Measurements from ENCODE around the gene GBF1. TPM values are rescaled to one million over a fixed set of nuclear protein-coding genes. Genes with fewer than 3 reads are reported as not detected.

GBF1 gene
- total RNA-seq, 1 donor: 52.1 TPM

DNA sequence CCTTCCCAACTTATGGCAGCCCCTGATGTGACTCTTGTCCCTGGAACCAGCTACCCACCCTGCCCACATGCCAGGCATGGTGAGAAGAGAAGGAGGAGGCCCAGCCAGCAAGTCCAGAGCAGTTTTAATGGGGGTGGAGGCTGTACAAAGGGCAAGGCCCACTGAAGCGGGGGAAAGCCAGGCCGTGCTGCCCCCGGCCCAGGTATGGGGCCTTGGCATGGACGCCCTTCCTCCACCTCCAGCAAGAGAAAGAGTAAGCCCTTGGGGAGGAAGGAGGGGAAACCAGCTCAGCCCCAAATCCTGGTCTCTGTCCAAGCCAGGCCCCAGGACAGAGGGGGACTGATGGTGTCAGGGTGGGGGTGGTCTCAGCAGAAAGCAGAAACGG, 157.2 kb downstream of the GBF1 start:
- no peak for TF ChIP-seq CTCF (IDR thresholded peaks at IDR 0.05; ENCODE audit: insufficient read depth, low read length)
- no peak overlapping the region for H3K4me3 ChIP-seq (ENCODE audit: low read depth, low read length)
- no peak for DNase-seq (ENCODE audit: low read depth)

- no peak for TF ChIP-seq CTCF (IDR thresholded peaks at IDR 0.05; ENCODE audit: insufficient read depth, low read length)
- no peak for DNase-seq (ENCODE audit: low read depth)
- no peak overlapping the region for H3K4me3 ChIP-seq (ENCODE audit: low read depth, low read length)
These were observed 157.8 kb downstream of the GBF1 start for GRCh38 chr10:102403115-102403514.

DNA sequence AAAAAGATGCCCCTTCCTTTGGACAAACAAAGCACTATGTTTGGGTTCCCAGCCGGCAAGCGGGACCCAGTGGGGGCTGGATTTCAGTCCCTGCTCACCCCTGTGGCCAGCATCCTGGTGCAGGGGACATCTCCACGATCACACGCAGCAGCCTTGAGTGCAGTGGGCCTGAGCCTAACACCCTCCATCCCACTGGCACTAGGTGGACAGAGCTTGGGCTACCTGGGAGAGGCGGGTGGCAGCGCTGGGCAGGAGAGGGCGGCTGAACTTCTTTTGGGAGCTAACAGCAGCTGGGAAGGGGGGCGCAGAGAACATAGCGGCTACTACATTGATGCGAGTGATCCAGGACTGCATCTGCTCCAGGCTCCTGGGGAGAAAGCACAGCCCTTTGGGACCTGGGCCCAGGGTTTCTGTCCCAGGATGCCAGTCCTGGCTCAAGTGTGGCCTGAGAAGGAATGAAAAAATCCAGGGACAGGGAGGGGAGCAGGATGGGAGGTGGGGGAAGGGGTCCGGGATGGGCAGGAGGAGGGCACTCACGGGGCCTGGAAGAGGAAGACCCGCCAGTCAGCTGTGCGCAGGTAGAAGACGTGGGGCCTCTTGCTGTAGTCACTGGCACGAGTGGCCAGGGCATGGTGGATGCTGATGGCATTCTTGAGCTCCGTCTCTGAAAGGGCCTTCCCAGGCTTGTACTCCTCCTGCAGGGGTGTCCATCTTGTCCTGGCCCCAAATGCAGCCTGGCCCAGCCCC, 159.2 kb downstream of the GBF1 start:
- no peak overlapping the region for H3K4me3 ChIP-seq (ENCODE audit: low read depth, low read length)
- DNase-seq (ENCODE audit: low read depth): no peak
- no peak for TF ChIP-seq CTCF (IDR thresholded peaks at IDR 0.05; ENCODE audit: insufficient read depth, low read length)

DNA sequence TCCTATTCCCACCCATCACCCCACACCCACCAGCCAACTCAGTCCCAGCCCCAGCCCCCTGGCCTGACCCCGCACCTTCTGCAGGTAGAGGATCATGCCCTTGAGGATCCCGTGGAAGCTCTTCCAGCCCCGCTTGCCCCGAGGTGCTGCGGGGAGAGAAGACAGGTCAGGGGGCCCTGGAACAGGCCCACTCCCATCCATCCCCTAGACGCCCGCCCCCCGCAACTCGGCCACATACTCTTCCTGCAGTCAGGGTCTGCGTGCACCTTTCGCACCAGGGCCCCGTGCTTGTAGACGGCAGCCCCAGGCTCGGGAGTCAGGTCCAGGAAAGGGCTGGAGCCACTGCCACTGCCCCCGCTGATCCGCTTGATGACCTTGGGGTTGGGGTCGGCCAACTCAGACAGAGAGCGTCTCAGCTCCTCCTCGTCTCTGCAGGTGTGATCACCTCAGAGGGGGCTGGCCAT, 159.8 kb downstream of the GBF1 start:
- no peak for DNase-seq (ENCODE audit: low read depth)
- TF ChIP-seq CTCF (IDR thresholded peaks at IDR 0.05; ENCODE audit: insufficient read depth, low read length): no peak

DNA sequence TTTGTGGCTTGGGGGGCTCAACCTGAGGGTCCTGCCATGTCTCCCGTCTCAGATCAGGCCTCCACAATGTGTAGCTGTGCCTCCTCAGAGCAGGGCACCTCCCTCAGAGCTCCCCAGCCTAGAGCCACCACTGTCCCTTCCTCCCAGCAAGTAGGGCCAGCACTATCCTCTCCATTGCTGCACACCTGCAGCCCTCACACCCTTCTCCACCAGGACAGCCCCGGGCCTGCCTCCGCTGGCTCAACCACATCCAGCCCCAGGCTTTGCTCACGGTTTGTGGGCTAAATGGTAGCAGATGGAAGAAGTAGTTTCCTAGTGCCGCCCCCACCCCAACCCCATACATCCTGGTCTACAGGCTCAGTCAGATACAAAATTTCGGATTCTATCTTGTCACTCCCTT, 160.3 kb downstream of the GBF1 start:
- no peak for DNase-seq (ENCODE audit: low read depth)

More for the DNA sequence above, 159.8 kb downstream of the GBF1 start:
- no peak overlapping the region for H3K4me3 ChIP-seq (ENCODE audit: low read depth, low read length)

GRCh38 chr10:102406815-102407214, 161.5 kb downstream of the GBF1 start:
- no peak overlapping the region for H3K4me3 ChIP-seq (ENCODE audit: low read depth, low read length)
- TF ChIP-seq CTCF (IDR thresholded peaks at IDR 0.05; ENCODE audit: insufficient read depth, low read length): no peak
- DNase-seq (ENCODE audit: low read depth): no peak

More for the DNA sequence above, 160.3 kb downstream of the GBF1 start:
- TF ChIP-seq CTCF (IDR thresholded peaks at IDR 0.05; ENCODE audit: insufficient read depth, low read length): no peak
- no peak overlapping the region for H3K4me3 ChIP-seq (ENCODE audit: low read depth, low read length)
